Body of pancreas (tissue), 4 donors: ENCODE results near the gene DLG3. TPM values are rescaled to one million over a fixed set of nuclear protein-coding genes. Genes with fewer than 3 reads are reported as not detected.

Experiments
- ATAC-seq: fragments of 150-250 bp; one replicate; pipeline ENCODE4 v1.9.1; 2016
- DNase-seq, 4 donors: peaks; one replicate each; pipeline ENCODE4 v3.0.0-alpha.2; 2019
- H3K27ac ChIP-seq, 4 donors: fragments of 200-600 bp; sonication (generic); 1 replicate in 3 of 4; 2 replicates in 1 of 4; pipeline versions ENCODE4 v1.5.1 to v1.6.1; 2016 to 2019; ENCODE audit warnings: mild to moderate bottlenecking in 1 of 4, mixed read lengths in 1 of 4, moderate library complexity in 1 of 4
- H3K27me3 ChIP-seq, 2 donors: fragments of 200-600 bp; sonication (generic); one replicate each; pipeline ENCODE4 v1.6.0; 2016; ENCODE audit warnings: mild to moderate bottlenecking in 1 of 2
- H3K36me3 ChIP-seq, 2 donors: fragments of 200-600 bp; sonication (generic); replicated peaks in 1 of 2; 2 replicates each; pipeline ENCODE4 v1.5.1; 2016; ENCODE audit warnings: low read depth in 2 of 2; ENCODE audit not compliant: insufficient read depth in 1 of 2
- H3K4me1 ChIP-seq: fragments of 200-600 bp; sonication (generic); one replicate; pipeline ENCODE4 v1.6.0; 2016
- H3K4me3 ChIP-seq, 2 donors: fragments of 200-600 bp; sonication (generic); 1 replicate in 1 of 2; 2 replicates in 1 of 2; pipeline ENCODE4 v1.5.1; 2016 to 2019
- H3K9me3 ChIP-seq, 3 donors: fragments of 200-600 bp; sonication (generic); 1 replicate in 2 of 3; 2 replicates in 1 of 3; pipeline ENCODE4 v1.5.1; 2016
- CTCF ChIP-seq, 7 experiments: fragments of 450-650 bp in 4 of 7; fragments of 200-600 bp in 3 of 7; sonication (generic) in 3 of 7; IDR thresholded peaks; one replicate each; pipeline ENCODE4 v1.5.1; 2016 to 2019; ENCODE audit warnings: antibody characterized with exemption in 7 of 7
- POLR2A ChIP-seq, 3 donors: fragments of 450-650 bp; IDR thresholded peaks; one replicate each; pipeline ENCODE4 v1.6.1; 2016; ENCODE audit warnings: antibody characterized with exemption in 3 of 3, mild to moderate bottlenecking in 2 of 3
- WGBS, 2 donors: methylation state at CpG; one replicate each; pipeline ENCODE4 v1.1.5; 2017; 5-methylcytosine and 5-hydroxymethylcytosine counted together
- intact Hi-C: fragments of 100-400 bp; cut with DNase I; formaldehyde crosslinking; loops from one replicate; pipeline ENCODE4 v1.15.1; 2023
- total RNA-seq, 2 donors: library from RNA; depleted of rRNA; stranded (reverse); fragments of >200 nt; gene quantifications; one replicate each; pipeline ENCODE4 v1.1.0, GENCODE V29; 2016

Gene DLG3
- total RNA-seq, 2 donors from 2014 or later = 26.0 to 26.7 TPM

GRCh38 chrX:70429759-70430158 lies 14.9 kb upstream of the DLG3 start:
- no peak for DNase-seq
- Histone ChIP-seq H3K27me3 (no peaks in the 10 kb centered on the region), H3K9me3 (no peaks in the 10 kb centered on the region), H3K4me3 (no peak overlapping the region), H3K27ac (no peak overlapping the region), H3K36me3 (no peaks in the 10 kb centered on the region), H3K4me1 (peaks cover 7% of the 10 kb centered on the region)
- TF ChIP-seq CTCF (IDR thresholded peaks at IDR 0.05) (no peak), POLR2A (IDR thresholded peaks at IDR 0.05) (no peak)
- WGBS, 2 donors = 83 to 86% methylated on average over 1 to 6 of the region's 6 CpGs
- intact Hi-C loops = loop anchor here (10.0 kb wide), 1 partner anchor 235 kb away; no protein-coding TSS in a partner anchor
- no peak for ATAC-seq

GRCh38 chrX:70432936-70433847 lies 11.4 kb upstream of the DLG3 start:
- Histone ChIP-seq H3K9me3 (no peaks in the 10 kb centered on the region), H3K27me3 (no peaks in the 10 kb centered on the region), H3K4me1 (peaks cover 10% of the 10 kb centered on the region), H3K36me3 (no peaks in the 10 kb centered on the region), H3K4me3 (no peak overlapping the region), H3K27ac (peak overlapping the region in 3 of 4 donors; percentile 26 to 87 (median 80))
- DNase-seq = no peak
- TF ChIP-seq CTCF (IDR thresholded peaks at IDR 0.05) (no peak), POLR2A (IDR thresholded peaks at IDR 0.05) (no peak)
- no peak for ATAC-seq
- intact Hi-C loops = no loop called here
- WGBS, 2 donors = 52 to 69% methylated on average over 14 of the region's 15 CpGs

- no peaks in the 10 kb centered on the region for H3K27me3 ChIP-seq
- intact Hi-C loops = no loop called here
- TF ChIP-seq CTCF (IDR thresholded peaks at IDR 0.05) (peak; percentile 52 to 81 (median 79)), POLR2A (IDR thresholded peaks at IDR 0.05) (peak in 2 of 3 donors; percentile 8 to 14)
- H3K4me1 ChIP-seq = peaks cover 10% of the 10 kb centered on the region
- H3K4me3 ChIP-seq = peak overlapping the region in 1 of 2 donors; percentile 43
- ATAC-seq = peak; percentile 84
- no peaks in the 10 kb centered on the region for H3K36me3 ChIP-seq
- 0% methylated on average over 36 of the region's 37 CpGs; no CpG with 5 or more reads in 1 of the 2 donors for WGBS, 2 donors
- H3K9me3 ChIP-seq = no peaks in the 10 kb centered on the region
- DNase-seq = peak; percentile 77 to 81 (median 79)
- peak overlapping the region; percentile 46 to 87 (median 71) for H3K27ac ChIP-seq
These were observed 10.7 kb upstream of the DLG3 start for GRCh38 chrX:70433848-70434351.

- Histone ChIP-seq H3K4me1 (peaks cover 10% of the 10 kb centered on the region), H3K27me3 (no peaks in the 10 kb centered on the region), H3K4me3 (peak overlapping the region in 1 of 2 donors; percentile 43), H3K36me3 (no peaks in the 10 kb centered on the region), H3K27ac (peak overlapping the region; percentile 46 to 87 (median 71)), H3K9me3 (no peaks in the 10 kb centered on the region)
- peak in 2 of 3 donors; percentile 31 to 36 for TF ChIP-seq POLR2A (IDR thresholded peaks at IDR 0.05)
- TF ChIP-seq CTCF (IDR thresholded peaks at IDR 0.05) = no peak
- ATAC-seq (peak; percentile 92), DNase-seq (peak; percentile 82 to 90 (median 88))
- WGBS, 2 donors = 0% methylated on average over 2 to 20 of the region's 45 CpGs
- intact Hi-C loops = no loop called here
These were observed 10.2 kb upstream of the DLG3 start for GRCh38 chrX:70434352-70434866.
